K562 (cell line): ENCODE data around the gene ELFN2. TPM values are rescaled to one million over a fixed set of nuclear protein-coding genes. Genes with fewer than 3 reads are reported as not detected.

Experiments used
- ATAC-seq: fragments of 200-7000 bp; cut with Tn5 transposase; 3 replicates; pipeline ENCODE4 v1.9.1; 2020; ENCODE audit warnings: moderate library complexity
- BruUV-seq: library from RNA; stranded (reverse); fragments of 400-500 nt; replicated peaks from 2 replicates; lab custom pipeline; 2021; lab: Mats Ljungman, UMichigan
- CTCF ChIA-PET: fragments of 300-600 bp; formaldehyde crosslinking; extraction: SDS; loops from one replicate; lab custom pipeline; 2021; ENCODE audit warnings: low intra/inter-chr PET ratio; lab: Yijun Ruan, JAX
- POLR2A ChIA-PET: fragments of 300-600, 350-650 bp; sonication (Branson Sonifier 250); formaldehyde crosslinking; extraction: SDS; loops from one replicate; lab custom pipeline; 2021; ENCODE audit warnings: antibody characterized with exemption, inconsistent platforms; lab: Yijun Ruan, JAX
- DNase-seq, 4 experiments: peaks; one replicate each; pipeline versions ENCODE4 v3.0.0 to v3.0.0-alpha.2; 2011 to 2018; ENCODE audit warnings: low spot score in 3 of 4, mixed read lengths in 3 of 4; ENCODE audit errors: extremely low read depth in 1 of 4
- FAIRE-seq: peaks from 2 replicates; lab custom pipeline; 2011; peaks lifted over from hg19 to GRCh38; lab: Jason Lieb, UNC
- H2AFZ ChIP-seq: 2 replicates; pipeline ENCODE4 v1.6.0; 2011; ENCODE audit warnings: low read depth, low read length, control low read depth, inconsistent platforms
- H3K27ac ChIP-seq: fragments of 200-600 bp; 3 replicates; pipeline ENCODE4 v1.8.0; 2011; ENCODE audit warnings: low read depth, mild to moderate bottlenecking, control low read depth, inconsistent platforms, low read length, moderate library complexity, mixed read lengths; ENCODE audit errors: extremely low read depth
- H3K27me3 ChIP-seq, 2 experiments: fragments of 300-600 bp in 1 of 2; 2 replicates in 1 of 2; 3 replicates in 1 of 2; pipeline versions ENCODE4 v1.6.0 to v1.8.0; 2011; ENCODE audit warnings: inconsistent platforms in 2 of 2, low read length in 2 of 2, mild to moderate bottlenecking in 1 of 2, mixed read lengths in 1 of 2, moderate library complexity in 1 of 2; ENCODE audit not compliant: control insufficient read depth in 2 of 2, insufficient read depth in 2 of 2
- H3K36me3 ChIP-seq: fragments of 300-600 bp; 3 replicates; pipeline ENCODE4 v1.8.0; 2011; ENCODE audit warnings: mild to moderate bottlenecking, low read length, inconsistent platforms; ENCODE audit not compliant: control insufficient read depth, insufficient read depth
- H3K4me1 ChIP-seq, 2 experiments: fragments of 200-600 bp in 1 of 2; replicated peaks in 1 of 2; 2 replicates in 1 of 2; 3 replicates in 1 of 2; pipeline versions ENCODE4 v1.5.1 to v1.8.0; 2011; ENCODE audit warnings: inconsistent platforms in 2 of 2, low read length in 2 of 2, mild to moderate bottlenecking in 1 of 2, mixed read lengths in 1 of 2, moderate library complexity in 1 of 2; ENCODE audit not compliant: control insufficient read depth in 2 of 2, insufficient read depth in 2 of 2
- H3K4me2 ChIP-seq: 2 replicates; pipeline ENCODE4 v1.6.1; 2011; ENCODE audit warnings: low read length, control low read depth, inconsistent platforms, mixed read lengths; ENCODE audit not compliant: insufficient read depth
- H3K4me3 ChIP-seq: fragments of 200-600 bp; sonication (generic), shearing (Covaris generic); 2 replicates; pipeline ENCODE4 v1.5.1; 2016; ENCODE audit warnings: control low read depth, inconsistent platforms
- H3K79me2 ChIP-seq: fragments of 200-600 bp; 3 replicates; pipeline ENCODE4 v1.8.0; 2011; ENCODE audit warnings: low read length, inconsistent platforms; ENCODE audit not compliant: control insufficient read depth, insufficient read depth
- H3K9ac ChIP-seq, 2 experiments: 2 replicates each; pipeline versions ENCODE4 v1.6.0 to v1.6.1; 2011; ENCODE audit warnings: low read depth in 2 of 2, low read length in 2 of 2, control low read depth in 1 of 2, inconsistent platforms in 1 of 2, mild to moderate bottlenecking in 1 of 2, mixed read lengths in 1 of 2; ENCODE audit not compliant: insufficient read depth in 1 of 2
- H3K9me1 ChIP-seq: one replicate; pipeline ENCODE4 v1.6.0; 2011; ENCODE audit warnings: inconsistent platforms, mild to moderate bottlenecking, low read length, moderate library complexity; ENCODE audit not compliant: control insufficient read depth, insufficient read depth
- H3K9me3 ChIP-seq: replicated peaks from 2 replicates; pipeline ENCODE4 v1.5.1; 2011; ENCODE audit warnings: low read depth, low read length, inconsistent platforms; ENCODE audit not compliant: control insufficient read depth, insufficient read depth
- H4K20me1 ChIP-seq: replicated peaks from 2 replicates; pipeline ENCODE4 v1.6.1; 2011; ENCODE audit warnings: low read length, inconsistent platforms, mixed read lengths; ENCODE audit not compliant: control insufficient read depth, insufficient read depth
- CREB1 ChIP-seq, 2 experiments: sonication (generic) in 1 of 2; formaldehyde crosslinking in 1 of 2; IDR thresholded peaks; 2 replicates each; pipeline versions ENCODE4 v1.6.1 to v1.8.0; 2012 to 2022; ENCODE audit warnings: inconsistent platforms in 1 of 2, mild to moderate bottlenecking in 1 of 2, missing genetic modification reagents in 1 of 2, moderate library complexity in 1 of 2
- SLC30A9 ChIP-seq: fragments of 250-450 bp; sonication (Bioruptor Pico); IDR thresholded peaks from 2 replicates; pipeline ENCODE4 v1.8.0; 2022; ENCODE audit warnings: mild to moderate bottlenecking, moderate library complexity
- TFAP4 ChIP-seq: sonication (generic); formaldehyde crosslinking; IDR thresholded peaks from 2 replicates; pipeline ENCODE4 v1.8.0; 2022; ENCODE audit warnings: missing genetic modification reagents, mild to moderate bottlenecking, moderate library complexity, borderline replicate concordance
- WGBS: fragments of 100-300 bp; shearing (Covaris generic); methylation state at CpG from one replicate; pipeline ENCODE4 v1.1.6; 2016; ENCODE audit warnings: low coverage, mixed read lengths; ENCODE audit not compliant: insufficient coverage; ENCODE audit errors: missing lambda C conversion rate; 5-methylcytosine and 5-hydroxymethylcytosine counted together
- in situ Hi-C: fragments of 300-500 bp; cut with MboI; formaldehyde crosslinking; loops from 4 replicates; pipeline ENCODE4 v1.15.0; 2018; ENCODE audit warnings: inconsistent platforms, mixed read lengths
- intact Hi-C: fragments of 100-400 bp; cut with micrococcal nuclease; formaldehyde crosslinking; loops from 2 replicates; pipeline ENCODE4 v1.14.2; 2022
- polyA plus RNA-seq, 8 experiments: library from polyadenylated mRNA; depleted of rRNA in 4 of 8; stranded (reverse) in 5 of 8; unstranded in 3 of 8; fragments of >200 nt; fragmentation: Nextera tagmentation in 2 of 8; fragmentation: Illumina TruSeq in 1 of 8; extraction: Ambion mirVana in 2 of 8; extraction: Trizol in 1 of 8; gene quantifications; 2 replicates each; pipeline versions ENCODE4 v1.2.1 to v1.2.3, GENCODE V29; 2011 to 2014; ENCODE audit warnings: inconsistent platforms in 1 of 8, missing spikeins in 1 of 8
- total RNA-seq, 7 experiments: library from RNA; depleted of rRNA in 6 of 7; stranded (reverse); fragments of >200 nt in 6 of 7; fragmentation: Illumina TruSeq in 2 of 7; extraction: Trizol in 2 of 7; gene quantifications; 2 replicates each; pipeline versions ENCODE4 v1.2.1 to v1.2.3, GENCODE V29; 2011 to 2021; ENCODE audit warnings: low replicate concordance in 1 of 7

The ELFN2 gene
- total and polyA plus RNA-seq, 9 of the 15 experiments (the other 6 are each of a cell fraction or from before 2014, with no cell fraction given) = not detected

DNA sequence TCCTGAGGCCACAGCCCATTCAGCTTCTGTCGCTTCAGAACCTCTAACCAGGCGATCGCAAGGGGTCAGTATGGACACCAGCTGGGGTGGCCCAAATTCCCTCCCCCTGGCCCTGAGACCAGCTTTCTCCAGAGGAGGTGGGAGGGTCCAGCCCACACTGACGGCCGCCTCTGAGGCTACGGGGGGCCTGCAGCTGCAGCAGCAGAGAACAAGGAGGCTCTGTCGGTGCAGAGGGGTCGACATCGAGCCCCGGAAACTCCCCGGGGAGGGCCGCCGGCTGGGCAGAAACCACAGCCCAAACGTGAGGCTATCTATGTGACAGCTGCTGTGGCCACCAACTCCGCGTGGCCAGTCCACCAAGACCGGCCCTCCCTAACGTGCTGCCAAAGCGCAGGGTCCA, 40.8 kb downstream of the ELFN2 start:
- H3K36me3 ChIP-seq = no peaks in the 10 kb centered on the region
- TF ChIP-seq CREB1 (IDR thresholded peaks at IDR 0.05) = no peak
- TF ChIP-seq CREB1 (CRISPR knock-in tag; IDR thresholded peaks at IDR 0.05) = no peak
- TF ChIP-seq TFAP4 = 0 out of 2 replicates have a peak, but pooled peaks have one; percentile 24
- POLR2A ChIA-PET = interaction anchor here (0.5 to 0.8 kb wide), 3 partner anchors 19 to 125 kb away, joined by 3 to 4 read pairs (median 4); no protein-coding TSS in a partner anchor
- H4K20me1 ChIP-seq = no peaks in the 10 kb centered on the region
- H3K9me3 ChIP-seq = no peaks in the 10 kb centered on the region
- H2AFZ ChIP-seq = no peak overlapping the region
- DNase-seq = peak; percentile 3 to 30 (median 25)
- ATAC-seq = peak; percentile 58
- peaks cover 0 to 34% of the 10 kb centered on the region in 2 experiments; a peak in 3 of 5 replicates for H3K27me3 ChIP-seq
- BruUV-seq = no TSS peak
- no peaks in the 10 kb centered on the region for H3K79me2 ChIP-seq
- H3K4me1 ChIP-seq = peaks cover 0 to 8% of the 10 kb centered on the region in 2 experiments; a peak in 2 of 5 replicates
- intact Hi-C loops (no loop called here), in situ Hi-C loops (no loop called here)
- H3K4me2 ChIP-seq = no peak overlapping the region
- CTCF ChIA-PET = no interaction called here
- no peaks in the 10 kb centered on the region for H3K9me1 ChIP-seq
- H3K9ac ChIP-seq = 0 out of 4 replicates have a peak overlapping the region, but pooled peaks of 1 of the 2 experiments have one; percentile 26
- no peak overlapping the region for H3K4me3 ChIP-seq
- FAIRE-seq = no peak
- WGBS = under 1% methylated on average over 18 of the region's 19 CpGs
- no peak overlapping the region for H3K27ac ChIP-seq

DNA sequence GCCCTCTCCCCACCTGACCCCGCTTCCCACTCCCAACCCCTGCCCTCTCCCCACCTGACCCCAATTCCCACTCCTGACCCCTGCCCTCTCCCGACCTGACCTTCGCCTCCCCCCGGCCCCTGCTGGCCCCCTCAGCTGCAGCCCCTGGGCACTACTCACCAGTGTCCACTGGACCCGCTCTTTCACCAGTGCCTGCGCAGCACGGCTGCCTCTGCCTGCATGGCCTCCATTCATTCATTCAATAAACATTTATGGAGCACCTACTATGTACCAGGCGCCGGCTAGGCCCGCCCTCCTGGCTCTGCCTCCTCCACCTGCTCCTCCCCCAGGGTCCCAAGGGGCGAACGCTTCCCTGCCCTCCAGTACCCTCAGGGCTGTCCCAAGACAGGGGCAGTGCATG, 42.6 kb downstream of the ELFN2 start:
- WGBS = 2% methylated on average over 6 of the region's 12 CpGs
- Histone ChIP-seq H3K4me1 (peaks cover 0 to 8% of the 10 kb centered on the region in 2 experiments; a peak in 2 of 5 replicates), H3K27ac (no peak overlapping the region), H3K4me3 (no peak overlapping the region), H4K20me1 (no peaks in the 10 kb centered on the region; the same call in 1 of the 2 replicates), H3K79me2 (no peaks in the 10 kb centered on the region), H3K4me2 (no peak overlapping the region), H3K36me3 (no peaks in the 10 kb centered on the region), H2AFZ (no peak overlapping the region), H3K9me1 (no peaks in the 10 kb centered on the region), H3K9me3 (no peaks in the 10 kb centered on the region), H3K27me3 (peaks cover 0 to 40% of the 10 kb centered on the region in 2 experiments; a peak in 3 of 5 replicates), H3K9ac (no peak overlapping the region)
- no peak for DNase-seq
- TF ChIP-seq SLC30A9 (CRISPR knock-in tag) = no peak
- POLR2A ChIA-PET = no interaction called here
- BruUV-seq = no TSS peak
- CTCF ChIA-PET = no interaction called here
- ATAC-seq = no peak
- in situ Hi-C loops (no loop called here), intact Hi-C loops (no loop called here)
- no peak for FAIRE-seq
